Endothelial cell of umbilical vein (primary cell): ENCODE measurements around the gene MAML2. TPM values are rescaled to one million over a fixed set of nuclear protein-coding genes. Genes with fewer than 3 reads are reported as not detected.

Experiments
- BruUV-seq: library from RNA; stranded (reverse); fragments of 400-500 nt; replicated peaks from 2 replicates; lab custom pipeline; 2021; lab: Mats Ljungman, UMichigan
- CTCF ChIA-PET: fragments of 300-600, 350-600 bp; sonication (Branson Sonifier 250); formaldehyde crosslinking; loops from one replicate; lab custom pipeline; 2021; ENCODE audit warnings: antibody characterized with exemption, inconsistent platforms; lab: Charles Lee
- POLR2A ChIA-PET: fragments of 300-600, 350-600 bp; sonication (Branson Sonifier 250); formaldehyde crosslinking; loops from one replicate; lab custom pipeline; 2021; ENCODE audit warnings: antibody characterized with exemption, inconsistent platforms; lab: Charles Lee
- DNase-seq: peaks from one replicate; pipeline ENCODE4 v3.0.0-alpha.2; 2011; ENCODE audit warnings: low read depth, low spot score
- FAIRE-seq: peaks from 2 replicates; lab custom pipeline; 2011; peaks lifted over from hg19 to GRCh38; lab: Jason Lieb, UNC
- H2AFZ ChIP-seq: 2 replicates; pipeline ENCODE4 v1.6.0; 2012; ENCODE audit warnings: low read depth, low read length, control low read depth, inconsistent platforms
- H3K27ac ChIP-seq: 2 replicates; pipeline ENCODE4 v1.5.1; 2011; ENCODE audit warnings: low read depth, mild to moderate bottlenecking, control low read depth, low read length, moderate library complexity; ENCODE audit not compliant: insufficient read depth
- H3K27me3 ChIP-seq, 2 experiments: 2 replicates each; pipeline versions ENCODE4 v1.6.0 to v1.6.1; 2011; ENCODE audit warnings: low read length in 2 of 2, mixed read lengths in 1 of 2; ENCODE audit not compliant: control insufficient read depth in 2 of 2, insufficient read depth in 2 of 2
- H3K36me3 ChIP-seq, 2 experiments: 2 replicates in 1 of 2; 3 replicates in 1 of 2; pipeline ENCODE4 v1.5.1; 2011; ENCODE audit warnings: low read length in 2 of 2, mild to moderate bottlenecking in 1 of 2, moderate library complexity in 1 of 2; ENCODE audit not compliant: control insufficient read depth in 2 of 2, insufficient read depth in 2 of 2; ENCODE audit errors: extremely low read depth in 1 of 2
- H3K4me1 ChIP-seq: 3 replicates; pipeline ENCODE4 v1.5.1; 2011; ENCODE audit warnings: mild to moderate bottlenecking, low read length; ENCODE audit not compliant: control insufficient read depth, insufficient read depth; ENCODE audit errors: extremely low read depth
- H3K4me2 ChIP-seq: 2 replicates; pipeline ENCODE4 v1.6.1; 2011; ENCODE audit warnings: low read length, control low read depth, mixed read lengths; ENCODE audit not compliant: insufficient read depth
- H3K4me3 ChIP-seq, 3 experiments: fragments of 200-600 bp in 1 of 3; sonication (generic), shearing (Covaris generic) in 1 of 3; replicated peaks in 1 of 3; 2 replicates each; pipeline ENCODE4 v1.5.1; 2011 to 2016; ENCODE audit warnings: control low read depth in 3 of 3, low read length in 3 of 3, mild to moderate bottlenecking in 2 of 3, inconsistent platforms in 1 of 3, low read depth in 1 of 3, moderate library complexity in 1 of 3; ENCODE audit not compliant: insufficient read depth in 1 of 3
- H3K79me2 ChIP-seq: 2 replicates; pipeline ENCODE4 v1.6.0; 2012; ENCODE audit warnings: low read length, inconsistent platforms; ENCODE audit not compliant: control insufficient read depth, insufficient read depth
- H3K9ac ChIP-seq: replicated peaks from 2 replicates; pipeline ENCODE3; 2011; ENCODE audit warnings: low read length, control low read depth; ENCODE audit not compliant: insufficient read depth; ENCODE audit errors: extremely low read depth
- H3K9me1 ChIP-seq: replicated peaks from 3 replicates; pipeline ENCODE4 v1.6.0; 2011; ENCODE audit warnings: mild to moderate bottlenecking, low read length; ENCODE audit not compliant: control insufficient read depth, insufficient read depth; ENCODE audit errors: extremely low read depth
- H3K9me3 ChIP-seq: replicated peaks from 2 replicates; pipeline ENCODE4 v1.5.1; 2012; ENCODE audit warnings: low read length, inconsistent platforms; ENCODE audit not compliant: control insufficient read depth, insufficient read depth
- H4K20me1 ChIP-seq: replicated peaks from 2 replicates; pipeline ENCODE3; 2011; ENCODE audit warnings: mild to moderate bottlenecking, low read length; ENCODE audit not compliant: control insufficient read depth, insufficient read depth; ENCODE audit errors: extremely low read depth
- CTCF ChIP-seq, 2 donors: IDR thresholded peaks; 1 replicate in 1 of 2; 2 replicates in 1 of 2; pipeline ENCODE4 v1.5.1; 2011; ENCODE audit warnings: low read length in 2 of 2, mild to moderate bottlenecking in 2 of 2, moderate library complexity in 2 of 2, control low read depth in 1 of 2, inconsistent platforms in 1 of 2, low read depth in 1 of 2; ENCODE audit not compliant: insufficient read depth in 1 of 2; ENCODE audit errors: extremely low read depth in 1 of 2
- EZH2 ChIP-seq: IDR thresholded peaks from 2 replicates; pipeline ENCODE4 v1.6.1; 2012; ENCODE audit warnings: borderline replicate concordance, low read depth, mild to moderate bottlenecking, moderate library complexity, low read length, inconsistent platforms; ENCODE audit not compliant: severe bottlenecking
- FOS ChIP-seq: IDR thresholded peaks from 2 replicates; pipeline ENCODE4 v1.6.1; 2011; ENCODE audit warnings: mild to moderate bottlenecking, low read length, moderate library complexity, borderline replicate concordance; ENCODE audit not compliant: insufficient read depth
- GATA2 ChIP-seq: IDR thresholded peaks from 2 replicates; pipeline ENCODE4 v1.7.0; 2011; ENCODE audit warnings: low read depth, mild to moderate bottlenecking, moderate library complexity, mixed read lengths, low read length; ENCODE audit not compliant: insufficient read length, insufficient read depth
- JUN ChIP-seq: IDR thresholded peaks from 2 replicates; pipeline ENCODE4 v1.6.1; 2011; ENCODE audit warnings: borderline replicate concordance, low read depth; ENCODE audit not compliant: insufficient read length, insufficient read depth
- MYC ChIP-seq: IDR thresholded peaks from one replicate; pipeline ENCODE4 v1.6.1; 2011; ENCODE audit warnings: mild to moderate bottlenecking, low read depth, low read length
- POLR2A ChIP-seq: IDR thresholded peaks from 2 replicates; pipeline ENCODE4 v1.6.1; 2012; ENCODE audit warnings: low read depth, mild to moderate bottlenecking, control low read depth, low read length
- POLR2AphosphoS5 ChIP-seq: IDR thresholded peaks from 2 replicates; pipeline ENCODE4 v1.6.1; 2012; ENCODE audit warnings: low read depth, mild to moderate bottlenecking, control low read depth, low read length, moderate library complexity; ENCODE audit not compliant: insufficient read depth
- dilution Hi-C: fragments of 300-500 bp; cut with MboI; formaldehyde crosslinking; loops from one replicate; pipeline ENCODE4 v1.15.0; 2019; ENCODE audit warnings: low sequenced_read_pairs; ENCODE audit not compliant: extremely low pct_ligation_motif_present
- intact Hi-C: fragments of 100-400 bp; cut with micrococcal nuclease; formaldehyde crosslinking; loops from one replicate; pipeline ENCODE4 v1.10.0; 2022
- polyA plus RNA-seq, 4 experiments: library from polyadenylated mRNA; depleted of rRNA in 3 of 4; stranded (reverse) in 3 of 4; unstranded in 1 of 4; fragments of >200 nt; gene quantifications; 2 replicates each; pipeline versions ENCODE4 v1.2.1 to v1.2.3, GENCODE V29; 2011 to 2012; ENCODE audit warnings: missing spikeins in 1 of 4
- total RNA-seq: library from RNA; stranded (reverse); gene quantifications from 2 replicates; pipeline ENCODE4 v1.2.3, GENCODE V29; 2021
- TF ChIP-seq, protein P1 (sequence below): IDR thresholded peaks from 2 replicates; pipeline ENCODE4 v1.6.1; 2011; ENCODE audit not compliant: insufficient read depth, insufficient read length

The MAML2 gene
- total and polyA plus RNA-seq, 2 donors (not counting 3 experiments of a cell fraction or from before 2014, with no cell fraction given): 12.4 to 16.8 TPM

DNA sequence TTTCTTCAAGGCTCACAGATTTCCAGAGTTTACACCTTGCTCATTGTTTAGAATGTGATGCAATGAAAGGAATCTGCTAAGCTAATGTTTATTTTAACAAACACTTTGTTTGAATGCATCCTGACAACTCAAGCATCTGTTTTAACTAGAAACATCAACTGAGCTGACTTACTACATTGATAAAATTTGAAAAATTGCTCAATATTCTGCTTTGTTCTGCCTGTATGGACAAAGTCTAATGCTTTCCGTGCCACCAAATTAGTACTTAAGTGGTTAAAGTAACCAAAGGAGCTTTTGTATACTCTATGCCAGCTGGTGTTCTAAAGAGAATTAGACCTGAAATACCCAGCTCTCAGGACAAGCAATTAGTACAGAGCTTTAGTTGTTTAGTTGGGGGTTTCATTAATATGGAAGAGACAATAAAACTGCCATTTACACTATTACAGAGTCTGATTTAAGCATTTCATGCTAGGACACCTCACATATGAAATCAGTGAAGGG lies 105.2 kb downstream of the MAML2 start:
- POLR2A ChIA-PET: interaction anchor here (0.7 kb wide), 1 partner anchor 152 kb away, joined by 3 read pairs; the partner anchor contains the start of genes CCDC82 and JRKL
- Histone ChIP-seq H2AFZ (no peak overlapping the region), H3K9me1 (no peaks in the 10 kb centered on the region), H3K9ac (no peak overlapping the region), H4K20me1 (no peaks in the 10 kb centered on the region), H3K4me1 (peaks cover 7% of the 10 kb centered on the region), H3K9me3 (no peaks in the 10 kb centered on the region), H3K27me3 (no peaks in the 10 kb centered on the region), H3K36me3 (no peaks in the 10 kb centered on the region), H3K27ac (no peak overlapping the region), H3K4me3 (no peak overlapping the region), H3K4me2 (no peak overlapping the region), H3K79me2 (peaks cover 4% of the 10 kb centered on the region)
- BruUV-seq: no TSS peak
- FAIRE-seq (no peak), DNase-seq (no peak)
- CTCF ChIA-PET: interaction anchor here (0.9 to 5.7 kb wide), 5 partner anchors 95 to 402 kb away, joined by 3 to 27 read pairs (median 3); partner anchors contain the start of gene MAML2
- dilution Hi-C loops (no loop called here), intact Hi-C loops (no loop called here)
- TF ChIP-seq FOS (no peak), MYC (no peak), EZH2 (no peak)

GRCh38 chr11:96235751-96236150 lies 107.2 kb downstream of the MAML2 start:
- BruUV-seq: no TSS peak
- no peak for FAIRE-seq
- dilution Hi-C loops (no loop called here), intact Hi-C loops (no loop called here)
- Histone ChIP-seq H3K4me2 (no peak overlapping the region), H3K9ac (no peak overlapping the region), H2AFZ (no peak overlapping the region), H4K20me1 (no peaks in the 10 kb centered on the region), H3K79me2 (peaks cover 3% of the 10 kb centered on the region), H3K27me3 (no peaks in the 10 kb centered on the region), H3K4me1 (peaks cover 10% of the 10 kb centered on the region), H3K9me3 (no peaks in the 10 kb centered on the region), H3K27ac (no peak overlapping the region), H3K9me1 (no peaks in the 10 kb centered on the region), H3K36me3 (no peaks in the 10 kb centered on the region), H3K4me3 (no peak overlapping the region)
- no peak for DNase-seq
- ChIA-PET CTCF (interaction anchor here (0.7 to 5.7 kb wide), 3 partner anchors 107 to 180 kb away, joined by 3 to 27 read pairs (median 5); partner anchors contain the start of gene MAML2), POLR2A (no interaction called here)
- TF ChIP-seq POLR2AphosphoS5 (no peak), MYC (no peak), CTCF (IDR thresholded peaks at IDR 0.05; ENCODE audit: extremely low read depth in 1 of 2, insufficient read depth in 1 of 2, low read depth in 1 of 2, low read length in 2 of 2) (no peak), POLR2A (no peak), FOS (no peak), GATA2 (no peak), JUN (no peak), EZH2 (no peak)
- TF ChIP-seq, protein P1, sequence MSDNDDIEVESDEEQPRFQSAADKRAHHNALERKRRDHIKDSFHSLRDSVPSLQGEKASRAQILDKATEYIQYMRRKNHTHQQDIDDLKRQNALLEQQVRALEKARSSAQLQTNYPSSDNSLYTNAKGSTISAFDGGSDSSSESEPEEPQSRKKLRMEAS: no peak
